B cell (primary cell): ENCODE data around the gene NR4A1. TPM values are rescaled to one million over a fixed set of nuclear protein-coding genes. Genes with fewer than 3 reads are reported as not detected.

Experiments
- ATAC-seq: fragments of 200-7000 bp; cut with Tn5 transposase; one replicate; pipeline ENCODE4 v1.10.0; 2021; ENCODE audit warnings: low read depth, mild to moderate bottlenecking, moderate number of reproducible peaks, moderate library complexity
- CTCF ChIA-PET: fragments of 350-600 bp; sonication (Branson Sonifier 250); formaldehyde crosslinking; loops from one replicate; lab custom pipeline; 2021; ENCODE audit warnings: antibody characterized with exemption, inconsistent platforms; lab: Charles Lee
- POLR2A ChIA-PET: fragments of 350-600 bp; sonication (Branson Sonifier 250); formaldehyde crosslinking; loops from one replicate; lab custom pipeline; 2021; ENCODE audit warnings: antibody characterized with exemption; lab: Charles Lee
- DNase-seq: peaks from one replicate; pipeline ENCODE4 v3.0.0; 2013
- H2AFZ ChIP-seq: 2 replicates; pipeline ENCODE4 v1.6.1; 2012; ENCODE audit warnings: mild to moderate bottlenecking, low read depth, low read length; ENCODE audit not compliant: insufficient read depth, poor library complexity, severe bottlenecking
- H3K27ac ChIP-seq, 2 donors: 1 replicate in 1 of 2; 2 replicates in 1 of 2; pipeline ENCODE4 v1.5.1; 2012 to 2013; ENCODE audit warnings: low read length in 2 of 2, mild to moderate bottlenecking in 2 of 2, moderate library complexity in 1 of 2
- H3K27me3 ChIP-seq, 4 experiments: fragments of 200-600 bp in 1 of 4; sonication (generic) in 1 of 4; replicated peaks in 1 of 4; 1 replicate in 2 of 4; 2 replicates in 2 of 4; pipeline versions ENCODE4 v1.6.1 to v1.7.0; 2013 to 2016; ENCODE audit warnings: low read length in 3 of 4, mild to moderate bottlenecking in 2 of 4, mixed read lengths in 1 of 4, moderate library complexity in 1 of 4; ENCODE audit not compliant: insufficient read depth in 4 of 4, control insufficient read depth in 3 of 4; ENCODE audit errors: control extremely low read depth in 1 of 4
- H3K36me3 ChIP-seq, 2 experiments: replicated peaks in 1 of 2; 1 replicate in 1 of 2; 2 replicates in 1 of 2; pipeline versions ENCODE4 v1.6.1 to v1.7.1; 2013; ENCODE audit warnings: low read length in 1 of 2; ENCODE audit not compliant: insufficient read depth in 2 of 2, control insufficient read depth in 1 of 2; ENCODE audit errors: control extremely low read depth in 1 of 2, extremely low read depth in 1 of 2
- H3K4me1 ChIP-seq, 2 donors: fragments of 200-600 bp in 1 of 2; sonication (generic) in 1 of 2; 1 replicate in 1 of 2; 2 replicates in 1 of 2; pipeline versions ENCODE4 v1.5.1 to v1.6.1; 2013 to 2017; ENCODE audit warnings: low read length in 2 of 2; ENCODE audit not compliant: control insufficient read depth in 2 of 2, insufficient read depth in 2 of 2
- H3K4me2 ChIP-seq: replicated peaks from 2 replicates; pipeline ENCODE3; 2012; ENCODE audit warnings: mild to moderate bottlenecking, low read depth, low read length; ENCODE audit not compliant: poor library complexity, severe bottlenecking
- H3K4me3 ChIP-seq, 5 experiments: fragments of 200-600 bp in 1 of 5; sonication (generic) in 1 of 5; 1 replicate in 3 of 5; 2 replicates in 2 of 5; pipeline versions ENCODE4 v1.5.1 to v1.7.0; 2011 to 2016; ENCODE audit warnings: low read length in 4 of 5, mild to moderate bottlenecking in 4 of 5, low read depth in 2 of 5, control low read depth in 1 of 5, moderate library complexity in 1 of 5; ENCODE audit not compliant: insufficient read depth in 1 of 5; ENCODE audit errors: control extremely low read depth in 1 of 5, extremely low read depth in 1 of 5
- H3K79me2 ChIP-seq: fragments of 200-600 bp; sonication (generic); one replicate; pipeline ENCODE4 v1.6.0; 2016; ENCODE audit warnings: low read length; ENCODE audit not compliant: control insufficient read depth, insufficient read depth
- H3K9ac ChIP-seq: fragments of 200-600 bp; sonication (generic); 2 replicates; pipeline ENCODE4 v1.6.1; 2017; ENCODE audit warnings: mild to moderate bottlenecking, low read length, moderate library complexity
- H3K9me3 ChIP-seq, 3 donors: one replicate each; pipeline versions ENCODE4 v1.6.1 to v1.7.1; 2013; ENCODE audit warnings: low read length in 2 of 3; ENCODE audit not compliant: control insufficient read depth in 2 of 3, insufficient read depth in 1 of 3; ENCODE audit errors: control extremely low read depth in 1 of 3
- H4K20me1 ChIP-seq: 2 replicates; pipeline ENCODE4 v1.6.0; 2012; ENCODE audit warnings: mild to moderate bottlenecking, low read length; ENCODE audit not compliant: insufficient read depth, control insufficient read depth, poor library complexity, severe bottlenecking
- H3K27ac Mint-ChIP-seq: one replicate; pipeline ENCODE4 v1.8.0; 2021; ENCODE audit warnings: mixed read lengths
- H3K27me3 Mint-ChIP-seq: one replicate; pipeline ENCODE4 v1.8.0; 2021; ENCODE audit warnings: mixed read lengths
- H3K4me1 Mint-ChIP-seq: one replicate; pipeline ENCODE4 v1.8.0; 2021; ENCODE audit warnings: mixed read lengths
- H3K4me3 Mint-ChIP-seq: one replicate; pipeline ENCODE4 v1.8.0; 2021; ENCODE audit warnings: mixed read lengths
- H3K9me3 Mint-ChIP-seq: one replicate; pipeline ENCODE4 v1.8.0; 2022; ENCODE audit warnings: mixed read lengths; ENCODE audit not compliant: insufficient read depth
- EZH2 ChIP-seq: IDR thresholded peaks from 2 replicates; pipeline ENCODE4 v1.6.1; 2012; ENCODE audit warnings: borderline replicate concordance, low read depth, mild to moderate bottlenecking, moderate library complexity, low read length; ENCODE audit not compliant: insufficient read depth, poor library complexity, severe bottlenecking
- WGBS: methylation state at CpG from one replicate; pipeline ENCODE4 v1.1.5; 2013; ENCODE audit warnings: missing lambda C conversion rate; ENCODE audit not compliant: insufficient coverage; 5-methylcytosine and 5-hydroxymethylcytosine counted together
- intact Hi-C: fragments of 100-400 bp; cut with micrococcal nuclease; formaldehyde crosslinking; loops from one replicate; pipeline ENCODE4 v1.10.0; 2022
- polyA plus RNA-seq: library from polyadenylated mRNA; depleted of rRNA; stranded (reverse); fragments of >200 nt; gene quantifications from 2 replicates; pipeline ENCODE4 v1.2.3, GENCODE V29; 2012
- total RNA-seq, 2 donors: library from RNA; stranded (reverse); fragments of 120-200 nt in 1 of 2; gene quantifications; 1 replicate in 1 of 2; 2 replicates in 1 of 2; pipeline versions ENCODE4 v1.2.3 to v1.2.4, GENCODE V29; 2013 to 2022
- TF ChIP-seq, protein P1 (sequence below): fragments of 200-600 bp; IDR thresholded peaks from one replicate; pipeline ENCODE4 v1.8.0; 2022; ENCODE audit warnings: antibody characterized with exemption, mild to moderate bottlenecking

NR4A1 gene
- total and polyA plus RNA-seq, 2 donors (not counting 1 experiment from before 2014, with no cell fraction given): 43.2 to 470 TPM

DNA sequence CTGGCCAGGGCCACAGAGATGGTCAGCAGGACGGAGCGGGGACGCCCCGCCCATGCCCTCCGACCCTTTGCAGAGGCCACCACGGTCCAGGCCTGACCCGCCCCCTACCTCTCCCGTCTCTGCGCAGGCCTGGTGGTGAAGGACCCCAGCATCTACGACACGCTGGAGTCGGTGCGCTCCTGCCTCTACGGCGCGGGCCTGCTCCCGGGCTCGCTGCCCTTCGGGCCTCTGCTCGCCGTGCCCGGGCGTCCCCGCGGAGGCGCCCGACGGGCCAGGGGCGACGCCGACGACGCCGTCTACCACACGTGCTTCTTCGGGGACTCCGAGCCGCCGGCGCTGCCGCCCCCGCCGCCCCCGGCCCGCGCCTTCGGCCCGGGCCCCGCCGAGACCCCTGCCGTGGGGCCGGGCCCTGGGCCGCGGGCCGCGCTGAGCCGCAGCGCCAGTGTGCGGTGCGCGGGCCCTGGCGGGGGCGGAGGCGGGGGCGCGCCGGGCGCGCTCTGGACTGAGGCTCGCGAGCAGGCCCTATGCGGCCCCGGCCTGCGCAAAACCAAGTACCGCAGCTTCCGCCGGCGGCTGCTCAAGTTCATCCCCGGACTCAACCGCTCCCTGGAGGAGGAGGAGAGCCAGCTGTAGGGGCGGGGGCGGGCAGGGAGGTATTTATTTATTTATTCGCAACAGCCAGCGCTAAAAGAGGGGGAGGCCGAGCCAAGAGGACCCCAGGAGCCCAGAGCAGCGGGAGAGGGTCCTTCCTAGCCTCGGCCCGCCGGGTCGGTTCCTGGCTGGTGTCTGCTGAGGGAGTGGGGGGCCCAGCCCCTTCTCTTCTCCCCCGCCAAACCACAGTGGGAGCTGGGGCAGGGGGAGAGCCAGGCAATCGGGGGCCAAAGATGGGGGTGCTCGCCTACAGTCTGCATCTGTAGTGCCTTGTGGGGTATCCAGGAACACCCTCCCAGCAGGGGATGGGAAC is 36.4 kb upstream of the NR4A1 start:
- no peak overlapping the region for H3K4me3 ChIP-seq
- H3K9me3 ChIP-seq: no peaks in the 10 kb centered on the region
- H3K27ac ChIP-seq: no peak overlapping the region
- CTCF ChIA-PET: interaction anchor here (0.8 to 17.2 kb wide), 7 partner anchors 8 to 194 kb away, joined by 3 to 707 read pairs (median 5); partner anchors contain the start of gene TAMALIN
- peaks cover 0 to 33% of the 10 kb centered on the region in 2 experiments for H3K36me3 ChIP-seq
- POLR2A ChIA-PET: interaction anchor here (1.6 kb wide), 1 partner anchor 8 kb away, joined by 9 read pairs; the partner anchor contains the start of gene TAMALIN
- no peak for TF ChIP-seq EZH2
- TF ChIP-seq, protein P1, sequence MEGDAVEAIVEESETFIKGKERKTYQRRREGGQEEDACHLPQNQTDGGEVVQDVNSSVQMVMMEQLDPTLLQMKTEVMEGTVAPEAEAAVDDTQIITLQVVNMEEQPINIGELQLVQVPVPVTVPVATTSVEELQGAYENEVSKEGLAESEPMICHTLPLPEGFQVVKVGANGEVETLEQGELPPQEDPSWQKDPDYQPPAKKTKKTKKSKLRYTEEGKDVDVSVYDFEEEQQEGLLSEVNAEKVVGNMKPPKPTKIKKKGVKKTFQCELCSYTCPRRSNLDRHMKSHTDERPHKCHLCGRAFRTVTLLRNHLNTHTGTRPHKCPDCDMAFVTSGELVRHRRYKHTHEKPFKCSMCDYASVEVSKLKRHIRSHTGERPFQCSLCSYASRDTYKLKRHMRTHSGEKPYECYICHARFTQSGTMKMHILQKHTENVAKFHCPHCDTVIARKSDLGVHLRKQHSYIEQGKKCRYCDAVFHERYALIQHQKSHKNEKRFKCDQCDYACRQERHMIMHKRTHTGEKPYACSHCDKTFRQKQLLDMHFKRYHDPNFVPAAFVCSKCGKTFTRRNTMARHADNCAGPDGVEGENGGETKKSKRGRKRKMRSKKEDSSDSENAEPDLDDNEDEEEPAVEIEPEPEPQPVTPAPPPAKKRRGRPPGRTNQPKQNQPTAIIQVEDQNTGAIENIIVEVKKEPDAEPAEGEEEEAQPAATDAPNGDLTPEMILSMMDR: peak; percentile 0
- H3K79me2 ChIP-seq: no peaks in the 10 kb centered on the region
- intact Hi-C loops: no loop called here
- ATAC-seq (no peak), DNase-seq (no peak)
- no peaks in the 10 kb centered on the region for H3K27me3 ChIP-seq
- H3K4me2 ChIP-seq: no peak overlapping the region
- peaks cover 0 to 9% of the 10 kb centered on the region in 2 donors for H3K4me1 ChIP-seq
- Mint-ChIP-seq H3K27me3 (no peaks in the 10 kb centered on the region), H3K27ac (no peak overlapping the region), H3K4me3 (no peak overlapping the region), H3K9me3 (no peaks in the 10 kb centered on the region), H3K4me1 (peaks cover 21% of the 10 kb centered on the region)
- 94% methylated on average over 86 of the region's 93 CpGs for WGBS
- H3K9ac ChIP-seq: no peak overlapping the region
- peaks cover 10% of the 10 kb centered on the region for H4K20me1 ChIP-seq
- no peak overlapping the region for H2AFZ ChIP-seq
